Skeletal muscle satellite cell (primary cell): ENCODE results near the gene SH2D6. TPM values are rescaled to one million over a fixed set of nuclear protein-coding genes. Genes with fewer than 3 reads are reported as not detected.

Experiments used
- small RNA-seq: library from RNA; depleted of rRNA; stranded (forward); fragments of <200 nt; gene quantifications from one replicate; pipeline ENCODE3, GENCODE V24; 2012

Gene SH2D6

Small RNAs within 50 kb of the gene (small RNA-seq; reads per million reads assigned to genes)
- gene AC062037.2, result not detected
- not detected for gene RF00019
- not detected for gene RN7SL251P
